ENCODE results near the gene ZSWIM6.

The ZSWIM6 gene

GRCh38 chr5:61333321-61333953 is 1.4 kb downstream of the ZSWIM6 start:
- TF ChIP-seq CTCF (IDR thresholded peaks at IDR 0.05; ENCODE audit: extremely low read depth, missing control alignments) = no peak
- peak; percentile 63 for DNase-seq (ENCODE audit: low spot score)

GRCh38 chr5:61333954-61334867 is 2.2 kb downstream of the ZSWIM6 start:
- no peak for DNase-seq (ENCODE audit: low spot score)
- TF ChIP-seq CTCF (IDR thresholded peaks at IDR 0.05; ENCODE audit: extremely low read depth, missing control alignments) = no peak

GRCh38 chr5:61334868-61335615 is 3.0 kb downstream of the ZSWIM6 start:
- TF ChIP-seq CTCF (IDR thresholded peaks at IDR 0.05; ENCODE audit: extremely low read depth, missing control alignments) = no peak
- DNase-seq (ENCODE audit: low spot score) = no peak

GRCh38 chr5:61339764-61340163 is 7.7 kb downstream of the ZSWIM6 start:
- TF ChIP-seq CTCF (IDR thresholded peaks at IDR 0.05; ENCODE audit: extremely low read depth, missing control alignments) = no peak
- DNase-seq (ENCODE audit: low spot score) = no peak

- no peak for DNase-seq (ENCODE audit: low spot score)
These were observed 8.8 kb downstream of the ZSWIM6 start for GRCh38 chr5:61340775-61341361.

GRCh38 chr5:61342071-61342501 is 10.0 kb downstream of the ZSWIM6 start:
- TF ChIP-seq CTCF (IDR thresholded peaks at IDR 0.05; ENCODE audit: extremely low read depth, missing control alignments) = no peak
- no peak for DNase-seq (ENCODE audit: low spot score)

More at GRCh38 chr5:61340775-61341361, 8.8 kb downstream of the ZSWIM6 start:
- TF ChIP-seq CTCF (IDR thresholded peaks at IDR 0.05; ENCODE audit: extremely low read depth, missing control alignments) = no peak
